Right lung (tissue), 10 donors: ENCODE measurements around the gene CELF5. TPM values are rescaled to one million over a fixed set of nuclear protein-coding genes. Genes with fewer than 3 reads are reported as not detected.

Source experiments
- DNase-seq, 2 donors: peaks; one replicate each; pipeline ENCODE4 v3.0.0-alpha.2; 2013
- long read RNA-seq, 8 donors: transcript quantifications; one replicate each; lab custom pipeline, GENCODE V29; 2026
- polyA plus RNA-seq, 5 donors: library from polyadenylated mRNA; unstranded; fragments of 120-200 nt; gene quantifications; one replicate each; pipeline versions ENCODE4 v1.2.1 to v1.2.3, GENCODE V29; 2013; ENCODE audit warnings: inconsistent platforms in 1 of 5, low replicate concordance in 1 of 5; ENCODE audit not compliant: insufficient read length in 5 of 5, insufficient read depth in 1 of 5

CELF5 gene
- polyA plus RNA-seq, result 1 to 10 TPM; 1.3 to 4.1 (median 2.3) TPM
- long read RNA-seq, donor 1, result 0 reads
- long read RNA-seq, donor 2, result 0 reads
- long read RNA-seq, donor 3, result 0 reads
- long read RNA-seq, donor 4, result 0 reads
- long read RNA-seq, donor 5, result 0 reads
- long read RNA-seq, donor 6, result 0 reads
- long read RNA-seq, donor 7, result 0 reads
- long read RNA-seq, donor 8, result 0 reads

- DNase-seq, result peak; percentile 17 to 21
Observed at GRCh38 chr19:3224346-3225168, at the start of gene CELF5. Gene CELF5, plus strand, starts transcription at chr19:3224661. Its CDS starts 79 bp downstream, at chr19:3224740.

DNA sequence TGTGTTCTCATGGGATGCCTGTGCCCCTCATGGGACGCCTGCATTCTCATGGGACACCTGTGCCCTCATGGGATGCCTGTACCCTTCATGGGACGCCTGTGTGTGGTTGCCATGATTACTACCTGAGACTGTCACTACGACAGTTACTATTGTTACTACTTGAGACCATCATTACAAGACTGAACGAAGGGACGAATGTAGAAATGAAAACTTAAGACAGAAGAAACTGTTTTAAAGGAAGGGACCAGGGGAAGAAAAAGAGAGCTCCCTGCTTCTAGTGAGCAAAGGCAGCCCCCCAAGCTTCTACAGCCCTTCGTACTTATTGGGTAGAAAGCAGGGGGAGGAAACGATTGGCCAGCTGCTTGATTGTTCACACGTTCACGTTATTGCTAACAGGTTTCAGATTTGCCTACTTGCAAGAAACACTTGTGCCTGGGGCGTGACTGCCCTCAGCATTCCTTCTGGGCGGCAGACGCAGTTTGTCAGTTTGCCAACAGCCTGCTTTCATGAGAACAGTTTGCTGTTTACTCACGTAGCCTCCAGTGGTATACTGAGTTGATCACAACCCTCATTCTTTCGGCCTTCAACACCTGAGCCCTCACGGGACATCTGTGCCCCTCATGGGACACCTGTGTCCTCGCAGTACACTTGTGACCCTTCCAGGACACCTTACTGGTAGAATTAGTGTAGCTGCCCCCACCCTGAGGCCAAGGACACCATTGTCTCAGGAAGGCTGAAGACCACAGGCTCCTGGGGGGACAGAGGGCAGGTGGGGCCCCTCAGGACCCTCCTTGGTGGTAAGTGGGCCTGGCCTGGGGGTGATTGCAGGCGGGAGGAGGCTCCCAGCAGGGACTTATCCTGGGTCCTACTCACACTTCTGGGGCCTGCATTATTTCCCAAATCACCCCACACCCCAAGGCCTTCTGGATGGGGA lies 48.4 kb upstream of the CELF5 start:
- DNase-seq, result peak; percentile 44 to 61

GRCh38 chr19:3176715-3177501 lies 47.6 kb upstream of the CELF5 start:
- DNase-seq, result no peak

DNA sequence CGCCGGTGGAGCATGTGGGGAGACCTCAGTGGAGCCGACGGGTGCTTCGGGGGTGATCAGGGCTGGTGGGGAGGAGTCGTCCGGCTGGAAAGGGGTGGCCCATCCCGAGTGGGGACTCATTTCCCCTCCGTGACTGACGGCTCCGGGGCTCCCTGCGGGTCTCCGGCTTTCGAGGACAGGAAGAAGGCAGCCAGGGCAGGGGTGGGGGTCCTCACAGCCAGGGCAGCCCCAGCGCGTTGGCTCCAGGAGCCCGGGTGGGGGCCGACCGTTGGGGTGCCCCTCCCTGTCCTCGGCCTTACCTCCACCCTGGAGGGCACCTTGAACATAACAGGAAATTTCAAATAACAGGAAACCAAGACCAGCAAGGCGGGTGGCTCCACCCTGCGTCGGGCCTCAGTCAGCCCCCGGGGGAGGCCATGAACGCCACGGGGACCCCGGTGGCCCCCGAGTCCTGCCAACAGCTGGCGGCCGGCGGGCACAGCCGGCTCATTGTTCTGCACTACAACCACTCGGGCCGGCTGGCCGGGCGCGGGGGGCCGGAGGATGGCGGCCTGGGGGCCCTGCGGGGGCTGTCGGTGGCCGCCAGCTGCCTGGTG lies 46.0 kb upstream of the CELF5 start, which contains the start of gene S1PR4:
S1PR4 (plus strand) TSS at position 393 of the 596 bp plus-strand sequence; CDS start at position 417, 24 bp downstream.
- DNase-seq, result no peak

- DNase-seq, result no peak
Observed at GRCh38 chr19:3178973-3179738, 45.3 kb upstream of the CELF5 start.

DNA sequence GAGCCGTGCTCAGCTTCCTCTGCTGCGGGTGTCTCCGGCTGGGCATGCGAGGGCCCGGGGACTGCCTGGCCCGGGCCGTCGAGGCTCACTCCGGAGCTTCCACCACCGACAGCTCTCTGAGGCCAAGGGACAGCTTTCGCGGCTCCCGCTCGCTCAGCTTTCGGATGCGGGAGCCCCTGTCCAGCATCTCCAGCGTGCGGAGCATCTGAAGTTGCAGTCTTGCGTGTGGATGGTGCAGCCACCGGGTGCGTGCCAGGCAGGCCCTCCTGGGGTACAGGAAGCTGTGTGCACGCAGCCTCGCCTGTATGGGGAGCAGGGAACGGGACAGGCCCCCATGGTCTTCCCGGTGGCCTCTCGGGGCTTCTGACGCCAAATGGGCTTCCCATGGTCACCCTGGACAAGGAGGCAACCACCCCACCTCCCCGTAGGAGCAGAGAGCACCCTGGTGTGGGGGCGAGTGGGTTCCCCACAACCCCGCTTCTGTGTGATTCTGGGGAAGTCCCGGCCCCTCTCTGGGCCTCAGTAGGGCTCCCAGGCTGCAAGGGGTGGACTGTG lies 44.6 kb upstream of the CELF5 start:
- no peak for DNase-seq

GRCh38 chr19:3183721-3184641 lies 40.5 kb upstream of the CELF5 start:
- no peak for DNase-seq

- DNase-seq, result no peak
Observed at GRCh38 chr19:3184847-3185460, 39.5 kb upstream of the CELF5 start.

DNA sequence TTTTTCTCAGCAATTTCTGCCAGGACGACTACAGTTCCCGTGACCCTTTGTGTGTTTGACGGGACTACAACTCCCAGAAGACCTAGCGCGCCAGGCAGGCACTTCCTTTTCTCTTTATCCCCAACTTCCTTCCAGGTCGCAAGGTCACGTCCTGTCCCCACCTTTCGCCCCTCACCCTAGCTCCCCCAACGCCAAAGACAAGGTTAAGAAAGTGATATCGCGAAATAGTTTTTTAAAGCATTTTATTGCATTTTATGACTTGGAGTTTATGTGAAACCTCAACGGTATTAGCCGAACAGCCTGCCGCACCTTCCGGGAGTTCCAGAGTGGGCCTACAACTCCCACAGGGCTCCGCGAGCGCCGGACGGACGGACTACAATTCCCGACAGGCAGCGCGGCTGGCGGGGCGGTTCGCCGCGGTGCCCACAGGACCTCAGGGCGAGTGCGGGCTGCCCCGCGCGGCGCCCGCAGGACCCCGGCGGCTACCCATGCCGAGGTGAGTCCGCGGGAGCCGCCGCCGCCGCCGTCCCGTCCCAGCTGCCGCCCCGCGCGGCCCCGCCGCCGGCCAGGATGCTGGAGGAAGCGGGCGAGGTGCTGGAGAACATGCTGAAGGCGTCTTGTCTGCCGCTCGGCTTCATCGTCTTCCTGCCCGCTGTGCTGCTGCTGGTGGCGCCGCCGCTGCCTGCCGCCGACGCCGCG lies 38.9 kb upstream of the CELF5 start, which contains the start of gene NCLN:
NCLN (plus strand) TSS at position 470 of the 699 bp plus-strand sequence; CDS start at position 571, 101 bp downstream.
- DNase-seq, result peak; percentile 95

- DNase-seq, result no peak
Observed at GRCh38 chr19:3186160-3186688, 38.2 kb upstream of the CELF5 start.

GRCh38 chr19:3186891-3187661 lies 37.4 kb upstream of the CELF5 start:
- no peak for DNase-seq

DNA sequence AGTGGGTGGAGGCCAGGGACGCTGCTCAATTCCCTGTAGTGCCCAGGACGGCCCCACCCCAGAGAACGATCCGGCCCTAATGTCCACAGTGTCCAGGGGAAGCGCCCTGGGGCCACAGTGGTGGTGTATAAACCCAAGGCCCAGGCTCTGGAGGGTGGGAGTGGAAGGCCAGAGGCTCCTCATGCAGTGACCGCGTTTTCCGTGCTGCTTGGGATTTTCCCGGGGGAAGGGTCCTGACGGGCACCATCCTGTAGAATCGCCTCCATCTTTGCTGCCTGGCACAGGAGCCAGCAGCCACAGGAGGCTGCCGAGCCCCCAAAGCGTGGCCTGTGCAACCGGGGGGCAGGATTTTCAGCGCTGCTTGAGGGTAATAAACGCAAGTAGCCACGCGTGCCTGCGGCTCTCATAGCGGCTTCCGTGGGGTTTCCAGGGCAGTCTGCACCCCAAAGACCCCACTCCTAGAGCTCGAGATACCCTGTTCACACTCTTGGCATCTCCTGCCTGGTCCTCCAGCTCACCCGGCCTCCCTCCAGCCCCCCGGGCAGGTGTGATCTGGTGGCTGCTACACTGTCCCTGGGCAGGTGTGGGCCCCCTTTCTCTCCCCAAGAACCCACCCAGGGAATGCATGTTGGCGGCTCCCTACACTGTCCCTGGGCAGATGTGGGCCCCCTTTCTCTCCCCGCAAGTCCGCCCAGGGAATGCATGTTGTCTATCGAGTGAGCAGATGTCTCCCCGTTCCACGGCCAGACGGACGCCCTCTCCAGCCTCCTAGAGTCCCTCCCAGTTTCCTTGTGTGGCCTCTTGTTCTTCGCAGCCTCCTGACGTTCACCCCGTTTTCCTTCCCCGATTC lies 36.6 kb upstream of the CELF5 start:
- no peak for DNase-seq

- no peak for DNase-seq
Observed at GRCh38 chr19:3188627-3189596, 35.5 kb upstream of the CELF5 start.
